HUES6 (cell line): ENCODE results near the gene CPZ.
"Not testable (repeated sequence)": the region's sequence is repeated elsewhere in the genome, so short reads cannot be mapped to it uniquely, and the experiment has no call there.

ENCODE experiments used
- H3K27ac ChIP-seq: 2 replicates; pipeline ENCODE4 v1.7.0; 2013; ENCODE audit warnings: low read depth, mild to moderate bottlenecking, low read length, inconsistent platforms
- H3K27me3 ChIP-seq: 2 replicates; pipeline ENCODE4 v1.6.1; 2013; ENCODE audit warnings: low read length; ENCODE audit not compliant: control insufficient read depth, insufficient read depth
- H3K36me3 ChIP-seq: 2 replicates; pipeline ENCODE4 v1.6.1; 2013; ENCODE audit warnings: low read length; ENCODE audit not compliant: control insufficient read depth, insufficient read depth
- H3K4me1 ChIP-seq: 2 replicates; pipeline ENCODE4 v1.6.1; 2013; ENCODE audit warnings: low read length; ENCODE audit not compliant: control insufficient read depth, insufficient read depth
- H3K4me3 ChIP-seq: 2 replicates; pipeline ENCODE4 v1.5.1; 2013; ENCODE audit warnings: low read depth, low read length
- H3K9ac ChIP-seq: one replicate; pipeline ENCODE4 v1.6.1; 2013; ENCODE audit warnings: mild to moderate bottlenecking, low read length
- H3K9me3 ChIP-seq: 2 replicates; pipeline ENCODE4 v1.6.1; 2013; ENCODE audit warnings: low read depth, low read length; ENCODE audit not compliant: control insufficient read depth, insufficient read depth

CPZ gene

GRCh38 chr4:8648296-8648695, 55.7 kb downstream of the CPZ start:
- no peak overlapping the region for H3K9ac ChIP-seq
- no peak overlapping the region for H3K4me3 ChIP-seq
- H3K9me3 ChIP-seq = no peaks in the 10 kb centered on the region
- H3K36me3 ChIP-seq = no peaks in the 10 kb centered on the region
- H3K27ac ChIP-seq = no peak overlapping the region
- H3K27me3 ChIP-seq = peaks cover 4% of the 10 kb centered on the region; the same call in 1 of the 2 replicates
- no peaks in the 10 kb centered on the region for H3K4me1 ChIP-seq

GRCh38 chr4:8648816-8649630, 56.5 kb downstream of the CPZ start:
- Histone ChIP-seq H3K36me3 (no peaks in the 10 kb centered on the region), H3K27me3 (peaks cover 4% of the 10 kb centered on the region; the same call in 1 of the 2 replicates), H3K9ac (no peak overlapping the region), H3K4me3 (no peak overlapping the region), H3K27ac (no peak overlapping the region), H3K9me3 (no peaks in the 10 kb centered on the region), H3K4me1 (no peaks in the 10 kb centered on the region)

- Histone ChIP-seq H3K9ac (no peak overlapping the region), H3K36me3 (no peaks in the 10 kb centered on the region), H3K4me1 (no peaks in the 10 kb centered on the region), H3K9me3 (peaks cover 3% of the 10 kb centered on the region; the same call in 1 of the 2 replicates), H3K27me3 (0 out of 2 replicates have a peak, but pooled peaks cover 4% of the 10 kb centered on the region), H3K27ac (no peak overlapping the region), H3K4me3 (no peak overlapping the region)
These were observed 57.2 kb downstream of the CPZ start for GRCh38 chr4:8649631-8650361.

DNA sequence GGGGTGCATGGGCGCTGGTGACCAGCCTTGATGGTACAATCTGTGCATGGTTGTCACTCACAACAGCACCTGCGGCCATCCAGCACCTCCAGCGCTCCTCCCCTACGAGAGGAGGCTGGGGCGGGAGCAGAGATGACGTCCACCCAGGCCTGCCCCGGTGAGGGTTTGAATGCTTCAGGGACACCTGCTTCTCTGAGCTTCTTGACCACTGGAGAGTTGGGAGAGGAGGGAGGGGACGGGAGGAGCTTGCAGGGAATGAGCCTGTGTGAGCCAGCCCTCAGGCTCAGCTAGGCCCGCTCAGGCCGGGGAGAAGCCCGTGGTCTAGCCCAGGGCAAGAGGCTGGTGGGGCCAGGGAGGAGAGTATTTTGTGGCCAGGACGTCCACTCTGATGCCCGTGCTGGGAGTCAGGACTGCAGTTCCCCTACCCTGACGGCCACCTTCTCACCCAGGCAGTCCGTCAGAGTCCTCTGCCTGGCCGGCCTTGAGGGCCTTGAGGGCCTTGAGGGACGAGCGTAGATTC, 59.2 kb downstream of the CPZ start:
- H3K9me3 ChIP-seq = peaks cover 3% of the 10 kb centered on the region; the same call in 1 of the 2 replicates
- no peak overlapping the region for H3K4me3 ChIP-seq
- H3K36me3 ChIP-seq = no peaks in the 10 kb centered on the region
- H3K4me1 ChIP-seq = no peaks in the 10 kb centered on the region
- no peak overlapping the region for H3K27ac ChIP-seq
- H3K27me3 ChIP-seq = 0 out of 2 replicates have a peak, but pooled peaks cover 4% of the 10 kb centered on the region
- H3K9ac ChIP-seq = no peak overlapping the region

- Histone ChIP-seq H3K36me3 (no peaks in the 10 kb centered on the region), H3K27me3 (0 out of 2 replicates have a peak, but pooled peaks cover 4% of the 10 kb centered on the region), H3K4me3 (no peak overlapping the region), H3K9me3 (peaks cover 3% of the 10 kb centered on the region; the same call in 1 of the 2 replicates), H3K9ac (no peak overlapping the region), H3K27ac (no peak overlapping the region), H3K4me1 (no peaks in the 10 kb centered on the region)
These were observed 59.9 kb downstream of the CPZ start for GRCh38 chr4:8652181-8653078.

- H3K4me3 ChIP-seq = no peak overlapping the region
- no peak overlapping the region for H3K9ac ChIP-seq
These were observed 60.9 kb downstream of the CPZ start for GRCh38 chr4:8653326-8654000.

DNA sequence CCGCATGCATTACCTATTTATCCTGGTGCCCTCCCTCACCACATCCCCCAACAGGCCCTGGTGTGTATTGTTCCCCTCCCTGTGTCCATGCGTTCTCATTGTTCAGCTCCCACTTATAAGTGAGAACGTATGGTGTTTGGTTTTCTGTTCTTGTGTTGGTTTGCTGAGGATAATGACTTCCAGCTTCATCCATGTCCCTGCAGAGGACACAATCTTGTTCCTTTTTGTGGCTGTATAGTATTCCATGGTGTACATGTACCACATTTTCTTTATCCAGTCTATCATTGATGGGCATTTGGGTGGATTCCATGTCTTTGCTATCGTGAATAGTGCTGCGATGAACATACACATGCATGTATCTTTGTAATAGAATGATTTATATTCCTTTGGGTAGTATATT, 61.6 kb downstream of the CPZ start:
- H3K36me3 ChIP-seq, H3K27me3 ChIP-seq, H3K4me3 ChIP-seq, H3K4me1 ChIP-seq, H3K27ac ChIP-seq, H3K9me3 ChIP-seq, H3K9ac ChIP-seq: not testable (repeated sequence)

More at GRCh38 chr4:8653326-8654000, 60.9 kb downstream of the CPZ start:
- Histone ChIP-seq H3K27me3 (0 out of 2 replicates have a peak, but pooled peaks cover 4% of the 10 kb centered on the region), H3K27ac (no peak overlapping the region), H3K9me3 (peaks cover 3% of the 10 kb centered on the region; the same call in 1 of the 2 replicates), H3K36me3 (no peaks in the 10 kb centered on the region), H3K4me1 (no peaks in the 10 kb centered on the region)

- no peak overlapping the region for H3K9ac ChIP-seq
- H3K4me1 ChIP-seq = no peaks in the 10 kb centered on the region
- H3K27me3 ChIP-seq = 0 out of 2 replicates have a peak, but pooled peaks cover 4% of the 10 kb centered on the region
- no peak overlapping the region for H3K4me3 ChIP-seq
- H3K27ac ChIP-seq = no peak overlapping the region
- H3K9me3 ChIP-seq = peaks cover 3% of the 10 kb centered on the region; the same call in 1 of the 2 replicates
- H3K36me3 ChIP-seq = no peaks in the 10 kb centered on the region
These were observed 63.0 kb downstream of the CPZ start for GRCh38 chr4:8655411-8656184.

DNA sequence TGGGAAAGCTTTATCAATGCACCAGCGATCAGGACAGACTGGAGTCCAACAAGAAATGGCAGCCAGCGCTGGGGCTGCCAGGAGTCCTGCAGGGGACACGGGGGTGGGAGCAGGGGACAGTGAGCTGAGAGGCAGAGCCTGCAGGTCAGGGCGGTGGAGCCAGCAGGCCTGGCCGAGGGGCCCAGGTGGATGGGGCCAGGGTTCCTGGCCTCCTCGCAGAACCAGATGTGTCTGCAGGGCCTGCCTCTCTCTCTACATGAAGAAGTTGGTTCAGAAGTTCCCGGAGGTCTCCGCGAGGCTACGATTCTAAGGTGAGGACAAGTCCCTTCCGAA, 63.6 kb downstream of the CPZ start:
- 0 out of 2 replicates have a peak, but pooled peaks cover 4% of the 10 kb centered on the region for H3K27me3 ChIP-seq
- peaks cover 3% of the 10 kb centered on the region; the same call in 1 of the 2 replicates for H3K9me3 ChIP-seq
- no peaks in the 10 kb centered on the region for H3K36me3 ChIP-seq
- no peak overlapping the region for H3K9ac ChIP-seq
- no peaks in the 10 kb centered on the region for H3K4me1 ChIP-seq
- no peak overlapping the region for H3K27ac ChIP-seq
- no peak overlapping the region for H3K4me3 ChIP-seq
